ENCODE results near the gene SERTM2.

GRCh38 chrX:111567542-111568255 is 56.3 kb downstream of the SERTM2 start:
- no peak for TF ChIP-seq POLR2A (IDR thresholded peaks at IDR 0.05; ENCODE audit: low read length)
- no peak for TF ChIP-seq KDM1A (IDR thresholded peaks at IDR 0.05; ENCODE audit: low read depth)
- TF ChIP-seq ZFP36 (IDR thresholded peaks at IDR 0.05; ENCODE audit: borderline replicate concordance, partially characterized antibody), result no peak
- no peak for TF ChIP-seq RFX5 (IDR thresholded peaks at IDR 0.05)
- TF ChIP-seq, protein P1, sequence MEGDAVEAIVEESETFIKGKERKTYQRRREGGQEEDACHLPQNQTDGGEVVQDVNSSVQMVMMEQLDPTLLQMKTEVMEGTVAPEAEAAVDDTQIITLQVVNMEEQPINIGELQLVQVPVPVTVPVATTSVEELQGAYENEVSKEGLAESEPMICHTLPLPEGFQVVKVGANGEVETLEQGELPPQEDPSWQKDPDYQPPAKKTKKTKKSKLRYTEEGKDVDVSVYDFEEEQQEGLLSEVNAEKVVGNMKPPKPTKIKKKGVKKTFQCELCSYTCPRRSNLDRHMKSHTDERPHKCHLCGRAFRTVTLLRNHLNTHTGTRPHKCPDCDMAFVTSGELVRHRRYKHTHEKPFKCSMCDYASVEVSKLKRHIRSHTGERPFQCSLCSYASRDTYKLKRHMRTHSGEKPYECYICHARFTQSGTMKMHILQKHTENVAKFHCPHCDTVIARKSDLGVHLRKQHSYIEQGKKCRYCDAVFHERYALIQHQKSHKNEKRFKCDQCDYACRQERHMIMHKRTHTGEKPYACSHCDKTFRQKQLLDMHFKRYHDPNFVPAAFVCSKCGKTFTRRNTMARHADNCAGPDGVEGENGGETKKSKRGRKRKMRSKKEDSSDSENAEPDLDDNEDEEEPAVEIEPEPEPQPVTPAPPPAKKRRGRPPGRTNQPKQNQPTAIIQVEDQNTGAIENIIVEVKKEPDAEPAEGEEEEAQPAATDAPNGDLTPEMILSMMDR (IDR thresholded peaks at IDR 0.05), result no peak
- TF ChIP-seq RARB (CRISPR knock-in tag; IDR thresholded peaks at IDR 0.05), result no peak
- TF ChIP-seq NFE2L2 (conservative IDR thresholded peaks at IDR 0.05; ENCODE audit: low read length), result no peak
- no peak for TF ChIP-seq PHF8 (IDR thresholded peaks at IDR 0.05; ENCODE audit: borderline replicate concordance, low read depth)
- TF ChIP-seq EP300 (IDR thresholded peaks at IDR 0.05), result no peak
- TF ChIP-seq SMC3 (IDR thresholded peaks at IDR 0.05), result no peak
- no peak for TF ChIP-seq JUNB (IDR thresholded peaks at IDR 0.05)
- no peak for TF ChIP-seq KDM5A (IDR thresholded peaks at IDR 0.05)
